Measurements from ENCODE around the gene ASB12. TPM values are rescaled to one million over a fixed set of nuclear protein-coding genes. Genes with fewer than 3 reads are reported as not detected.

ASB12 gene
- total RNA-seq, 1 donor from 2014 or later, result not detected

DNA sequence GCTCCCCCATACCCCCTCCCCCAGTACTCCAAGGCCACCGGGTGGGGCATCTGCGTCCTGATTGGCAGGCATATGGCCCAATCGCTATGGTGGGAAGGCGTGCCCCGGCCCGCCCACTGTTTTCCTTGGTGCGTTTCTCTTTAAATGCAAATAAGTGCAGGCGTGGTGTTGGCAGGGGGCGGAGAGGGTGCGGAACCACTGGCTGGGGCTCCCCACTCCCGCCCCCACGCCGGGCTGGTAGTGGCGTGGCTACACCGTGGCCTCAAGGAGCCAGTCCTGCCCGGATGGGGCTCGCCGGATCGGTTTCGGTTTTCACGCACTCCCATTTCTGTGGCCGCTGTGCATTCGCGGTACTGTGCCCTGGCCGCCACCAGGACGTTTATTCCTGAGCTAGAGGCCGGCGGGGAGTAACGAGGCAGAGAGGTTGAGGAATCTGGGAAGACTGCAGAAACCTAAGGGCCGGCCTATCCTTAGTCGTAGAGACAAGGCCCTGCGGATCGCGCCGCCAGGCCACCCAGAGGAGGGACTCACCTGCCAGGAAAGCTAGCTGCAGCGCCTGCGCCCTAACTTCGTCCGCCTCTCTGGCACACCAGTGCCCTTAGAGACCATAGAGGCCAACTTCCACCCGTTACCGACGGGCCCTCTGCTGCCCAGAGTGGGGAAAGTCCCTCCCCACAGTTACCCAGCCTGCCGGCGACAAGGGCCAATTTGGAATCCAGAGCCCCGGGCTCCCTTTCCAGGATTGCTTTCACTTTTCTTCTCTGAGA, 24.5 kb downstream of the ASB12 start:
- TF ChIP-seq, protein P1, sequence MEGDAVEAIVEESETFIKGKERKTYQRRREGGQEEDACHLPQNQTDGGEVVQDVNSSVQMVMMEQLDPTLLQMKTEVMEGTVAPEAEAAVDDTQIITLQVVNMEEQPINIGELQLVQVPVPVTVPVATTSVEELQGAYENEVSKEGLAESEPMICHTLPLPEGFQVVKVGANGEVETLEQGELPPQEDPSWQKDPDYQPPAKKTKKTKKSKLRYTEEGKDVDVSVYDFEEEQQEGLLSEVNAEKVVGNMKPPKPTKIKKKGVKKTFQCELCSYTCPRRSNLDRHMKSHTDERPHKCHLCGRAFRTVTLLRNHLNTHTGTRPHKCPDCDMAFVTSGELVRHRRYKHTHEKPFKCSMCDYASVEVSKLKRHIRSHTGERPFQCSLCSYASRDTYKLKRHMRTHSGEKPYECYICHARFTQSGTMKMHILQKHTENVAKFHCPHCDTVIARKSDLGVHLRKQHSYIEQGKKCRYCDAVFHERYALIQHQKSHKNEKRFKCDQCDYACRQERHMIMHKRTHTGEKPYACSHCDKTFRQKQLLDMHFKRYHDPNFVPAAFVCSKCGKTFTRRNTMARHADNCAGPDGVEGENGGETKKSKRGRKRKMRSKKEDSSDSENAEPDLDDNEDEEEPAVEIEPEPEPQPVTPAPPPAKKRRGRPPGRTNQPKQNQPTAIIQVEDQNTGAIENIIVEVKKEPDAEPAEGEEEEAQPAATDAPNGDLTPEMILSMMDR (IDR thresholded peaks at IDR 0.05; ENCODE audit: insufficient read depth, low read length, poor library complexity, severe bottlenecking), result no peak
- DNase-seq (ENCODE audit: low read depth), result peak; percentile 56
- Histone ChIP-seq H3K27me3 (ENCODE audit: control insufficient read depth, insufficient read depth, low read length) (no peaks in the 10 kb centered on the region), H3K4me3 (ENCODE audit: low read depth, low read length) (peak overlapping the region; percentile 65), H3K36me3 (ENCODE audit: control insufficient read depth, insufficient read depth, low read length) (no peaks in the 10 kb centered on the region)

DNA sequence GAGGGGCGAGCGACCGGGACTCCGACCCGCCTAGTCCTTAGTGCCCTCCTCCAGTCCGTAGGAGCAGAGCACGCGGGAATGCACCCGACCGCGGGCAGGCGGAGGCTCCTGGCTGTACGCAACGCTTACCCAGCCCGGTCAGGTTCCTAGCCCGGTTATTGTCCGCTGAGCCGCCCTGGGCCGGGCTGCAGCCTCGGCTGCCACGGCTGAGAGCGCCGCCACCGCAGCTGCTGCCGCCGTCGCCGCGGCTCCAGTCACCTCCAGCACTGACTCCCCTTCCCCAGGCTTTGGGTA, 25.0 kb downstream of the ASB12 start, which contains the start of gene AMER1:
Gene AMER1, minus strand, starts transcription at position 268 of the 294 bp plus-strand sequence. CDS start 12,422 bp downstream, outside the sequence.
- no peaks in the 10 kb centered on the region for H3K27me3 ChIP-seq (ENCODE audit: control insufficient read depth, insufficient read depth, low read length)
- TF ChIP-seq, protein P1 (IDR thresholded peaks at IDR 0.05; ENCODE audit: insufficient read depth, low read length, poor library complexity, severe bottlenecking), result no peak
- DNase-seq (ENCODE audit: low read depth), result no peak
- peak within 1 kb of the TSS; percentile 65 for H3K4me3 ChIP-seq (ENCODE audit: low read depth, low read length)
- H3K36me3 ChIP-seq (ENCODE audit: control insufficient read depth, insufficient read depth, low read length), result no peaks in the 10 kb centered on the region

GRCh38 chrX:64204701-64205440, 25.5 kb downstream of the ASB12 start:
- H3K4me3 ChIP-seq (ENCODE audit: low read depth, low read length), result peak overlapping the region; percentile 65
- TF ChIP-seq, protein P1 (IDR thresholded peaks at IDR 0.05; ENCODE audit: insufficient read depth, low read length, poor library complexity, severe bottlenecking), result no peak
- no peaks in the 10 kb centered on the region for H3K36me3 ChIP-seq (ENCODE audit: control insufficient read depth, insufficient read depth, low read length)
- H3K27me3 ChIP-seq (ENCODE audit: control insufficient read depth, insufficient read depth, low read length), result no peaks in the 10 kb centered on the region
- DNase-seq (ENCODE audit: low read depth), result no peak

GRCh38 chrX:64204252-64204651, 26.2 kb downstream of the ASB12 start:
- no peaks in the 10 kb centered on the region for H3K27me3 ChIP-seq (ENCODE audit: control insufficient read depth, insufficient read depth, low read length)
- H3K4me3 ChIP-seq (ENCODE audit: low read depth, low read length), result peak overlapping the region; percentile 65
- H3K36me3 ChIP-seq (ENCODE audit: control insufficient read depth, insufficient read depth, low read length), result no peaks in the 10 kb centered on the region
- TF ChIP-seq, protein P1 (IDR thresholded peaks at IDR 0.05; ENCODE audit: insufficient read depth, low read length, poor library complexity, severe bottlenecking), result no peak
- no peak for DNase-seq (ENCODE audit: low read depth)

DNA sequence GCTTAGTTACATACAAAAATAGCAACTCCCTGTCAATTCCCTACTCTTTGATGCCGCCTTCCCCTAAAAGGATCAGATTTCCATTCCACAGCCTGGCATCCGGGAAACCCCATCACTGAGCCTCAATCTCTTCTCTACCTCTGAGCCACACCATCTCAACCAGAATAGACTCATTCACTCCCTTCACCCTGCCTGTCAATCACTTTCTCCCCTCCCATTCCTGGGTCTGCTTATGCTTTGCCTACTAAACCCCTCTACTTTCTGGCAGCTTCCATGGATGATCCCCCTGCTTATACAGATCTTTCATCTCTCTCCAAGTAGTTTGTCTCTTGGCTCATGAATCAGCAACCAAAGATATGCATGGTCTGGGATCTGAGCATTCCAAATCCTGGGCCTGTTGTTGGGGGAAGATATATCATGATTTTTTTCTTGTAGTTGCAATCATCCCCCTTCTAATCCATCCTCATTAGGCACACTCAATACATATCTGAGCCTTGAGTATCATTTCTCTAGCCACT, 27.5 kb downstream of the ASB12 start:
- Histone ChIP-seq H3K36me3 (ENCODE audit: control insufficient read depth, insufficient read depth, low read length) (no peaks in the 10 kb centered on the region), H3K27me3 (ENCODE audit: control insufficient read depth, insufficient read depth, low read length) (no peaks in the 10 kb centered on the region), H3K4me3 (ENCODE audit: low read depth, low read length) (no peak overlapping the region)
- no peak for DNase-seq (ENCODE audit: low read depth)
- TF ChIP-seq, protein P1 (IDR thresholded peaks at IDR 0.05; ENCODE audit: insufficient read depth, low read length, poor library complexity, severe bottlenecking), result no peak

Measured in kidney epithelial cell (primary cell).